Astrocyte (in vitro differentiated cells and primary cell): Measurements from ENCODE around the gene GSTK1.

Experiments used
- EZH2 ChIP-seq: IDR thresholded peaks from 2 replicates; pipeline ENCODE4 v1.6.1; 2012; ENCODE audit warnings: mild to moderate bottlenecking, low read length, inconsistent platforms; ENCODE audit not compliant: insufficient read depth
- TF ChIP-seq, protein P1 (sequence below): IDR thresholded peaks from 2 replicates; pipeline ENCODE4 v1.5.1; 2011; ENCODE audit warnings: low read depth, mild to moderate bottlenecking, inconsistent platforms, low read length, moderate library complexity; ENCODE audit not compliant: insufficient read depth

DNA sequence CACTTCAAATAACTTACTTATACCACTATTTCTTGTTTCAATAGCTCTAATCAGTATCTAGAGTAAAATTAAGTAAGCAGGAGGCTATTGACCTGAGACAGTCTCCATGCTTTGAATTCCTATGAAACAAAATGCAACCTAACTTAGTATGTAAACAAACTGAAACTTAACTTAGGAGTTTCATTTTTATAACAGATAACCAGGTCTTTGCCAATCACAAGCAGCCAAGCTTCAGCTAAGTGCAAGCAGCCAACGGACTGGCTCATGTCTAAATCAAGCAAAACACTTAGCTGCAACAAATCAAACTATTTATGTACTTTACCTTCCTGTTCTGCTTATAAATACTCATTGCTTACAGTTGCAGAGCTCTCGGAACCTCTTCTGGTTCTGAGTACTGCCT, 4.4 kb upstream of the GSTK1 start:
- TF ChIP-seq, protein P1, sequence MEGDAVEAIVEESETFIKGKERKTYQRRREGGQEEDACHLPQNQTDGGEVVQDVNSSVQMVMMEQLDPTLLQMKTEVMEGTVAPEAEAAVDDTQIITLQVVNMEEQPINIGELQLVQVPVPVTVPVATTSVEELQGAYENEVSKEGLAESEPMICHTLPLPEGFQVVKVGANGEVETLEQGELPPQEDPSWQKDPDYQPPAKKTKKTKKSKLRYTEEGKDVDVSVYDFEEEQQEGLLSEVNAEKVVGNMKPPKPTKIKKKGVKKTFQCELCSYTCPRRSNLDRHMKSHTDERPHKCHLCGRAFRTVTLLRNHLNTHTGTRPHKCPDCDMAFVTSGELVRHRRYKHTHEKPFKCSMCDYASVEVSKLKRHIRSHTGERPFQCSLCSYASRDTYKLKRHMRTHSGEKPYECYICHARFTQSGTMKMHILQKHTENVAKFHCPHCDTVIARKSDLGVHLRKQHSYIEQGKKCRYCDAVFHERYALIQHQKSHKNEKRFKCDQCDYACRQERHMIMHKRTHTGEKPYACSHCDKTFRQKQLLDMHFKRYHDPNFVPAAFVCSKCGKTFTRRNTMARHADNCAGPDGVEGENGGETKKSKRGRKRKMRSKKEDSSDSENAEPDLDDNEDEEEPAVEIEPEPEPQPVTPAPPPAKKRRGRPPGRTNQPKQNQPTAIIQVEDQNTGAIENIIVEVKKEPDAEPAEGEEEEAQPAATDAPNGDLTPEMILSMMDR = no peak
- no peak for TF ChIP-seq EZH2
